Spleen (tissue), 11 donors: ENCODE measurements around the gene MCUB. TPM values are rescaled to one million over a fixed set of nuclear protein-coding genes. Genes with fewer than 3 reads are reported as not detected.

Experiments used
- DNase-seq: peaks from one replicate; pipeline ENCODE4 v3.0.0-alpha.2; 2020
- H3K27ac ChIP-seq, 8 donors: fragments of 200-600 bp; sonication (generic) in 7 of 8; 1 replicate in 4 of 8; 2 replicates in 4 of 8; pipeline versions ENCODE4 v1.5.0 to v1.8.0; 2016 to 2021; ENCODE audit warnings: inconsistent platforms in 4 of 8, mild to moderate bottlenecking in 4 of 8, moderate library complexity in 1 of 8
- H3K27me3 ChIP-seq, 7 donors: fragments of 200-600 bp; sonication (generic) in 6 of 7; replicated peaks in 1 of 7; 1 replicate in 4 of 7; 2 replicates in 3 of 7; pipeline versions ENCODE4 v1.5.0 to v1.8.0; 2016 to 2021; ENCODE audit warnings: inconsistent platforms in 3 of 7, mild to moderate bottlenecking in 1 of 7
- H3K36me3 ChIP-seq, 6 donors: fragments of 200-600 bp; sonication (generic) in 5 of 6; 1 replicate in 4 of 6; 2 replicates in 2 of 6; pipeline versions ENCODE4 v1.5.0 to v1.8.0; 2016 to 2021; ENCODE audit warnings: inconsistent platforms in 2 of 6
- H3K4me1 ChIP-seq, 6 donors: fragments of 200-600 bp; sonication (generic) in 5 of 6; 1 replicate in 3 of 6; 2 replicates in 3 of 6; pipeline versions ENCODE4 v1.5.0 to v1.8.0; 2016 to 2021; ENCODE audit warnings: inconsistent platforms in 3 of 6
- H3K4me3 ChIP-seq, 8 donors: fragments of 200-600 bp; sonication (generic) in 7 of 8; 1 replicate in 4 of 8; 2 replicates in 4 of 8; pipeline versions ENCODE4 v1.5.0 to v1.8.0; 2016 to 2021; ENCODE audit warnings: inconsistent platforms in 4 of 8, mild to moderate bottlenecking in 4 of 8, moderate library complexity in 2 of 8
- H3K9me3 ChIP-seq, 8 donors: fragments of 200-600 bp; sonication (generic) in 7 of 8; 1 replicate in 4 of 8; 2 replicates in 4 of 8; pipeline versions ENCODE4 v1.5.0 to v1.8.0; 2016 to 2021; ENCODE audit warnings: inconsistent platforms in 4 of 8
- POLR2A ChIP-seq, 3 donors: fragments of 450-650 bp; IDR thresholded peaks; one replicate each; pipeline ENCODE4 v1.5.1; 2017; ENCODE audit warnings: antibody characterized with exemption in 3 of 3, mild to moderate bottlenecking in 1 of 3
- POLR2AphosphoS5 ChIP-seq, 3 donors: sonication (generic); formaldehyde crosslinking; IDR thresholded peaks; one replicate each; pipeline ENCODE4 v1.5.1; 2017; ENCODE audit warnings: antibody characterized with exemption in 3 of 3
- WGBS, 5 donors: extraction: QIAGEN DNeasy Blood & Tissue Kit in 3 of 5; methylation state at CpG; one replicate each; pipeline versions ENCODE4 v1.1.5 to v1.1.7; 2013 to 2018; 5-methylcytosine and 5-hydroxymethylcytosine counted together
- intact Hi-C: fragments of 100-400 bp; cut with DNase I; formaldehyde crosslinking; loops from one replicate; pipeline ENCODE4 v1.15.0; 2023; ENCODE audit warnings: low total_unique reads
- polyA plus RNA-seq, 3 donors: library from polyadenylated mRNA; stranded (reverse); fragments of 200-250 nt; gene quantifications; one replicate each; pipeline ENCODE4 v1.2.1, GENCODE V29; 2013
- total RNA-seq, 7 donors: library from RNA; depleted of rRNA in 3 of 7; stranded (reverse); fragments of >200 nt in 3 of 7; fragmentation: NEBNext Ultra II Directional in 4 of 7; extraction: Animal tissue kit (Norgen Biotek cat#: 25700) in 4 of 7; gene quantifications; one replicate each; pipeline versions ENCODE4 v1.1.0 to v1.2.1, GENCODE V29; 2016 to 2021
- TF ChIP-seq, protein P1 (sequence below), 11 experiments: fragments of 200-600 bp in 7 of 11; fragments of 450-650 bp in 4 of 11; sonication (generic) in 4 of 11; IDR thresholded peaks in 8 of 11; conservative IDR thresholded peaks in 3 of 11; 1 replicate in 7 of 11; 2 replicates in 4 of 11; pipeline versions ENCODE4 v1.4.0 to v1.8.0; 2016 to 2021; ENCODE audit warnings: antibody characterized with exemption in 11 of 11, inconsistent platforms in 4 of 11, mild to moderate bottlenecking in 1 of 11
- donor health status: healthy with polysubstance abuse.
- donor health status: DM: no; HTN: no; CAD: no; lungs with moderate emphysema.
- donor health status: DM: no; HTN: no; CAD: no.
- donor health status: Bipolar disorder and iron deficiency.
- donor health status: healthy.
- donor health status: DM: no; HTN: no; CAD: no.
- donor health status: DM: yes; HTN: yes; CAD: no.

The MCUB gene
- total and polyA plus RNA-seq, 10 donors: 17.0 to 65.5 (median 29.1) TPM

DNA sequence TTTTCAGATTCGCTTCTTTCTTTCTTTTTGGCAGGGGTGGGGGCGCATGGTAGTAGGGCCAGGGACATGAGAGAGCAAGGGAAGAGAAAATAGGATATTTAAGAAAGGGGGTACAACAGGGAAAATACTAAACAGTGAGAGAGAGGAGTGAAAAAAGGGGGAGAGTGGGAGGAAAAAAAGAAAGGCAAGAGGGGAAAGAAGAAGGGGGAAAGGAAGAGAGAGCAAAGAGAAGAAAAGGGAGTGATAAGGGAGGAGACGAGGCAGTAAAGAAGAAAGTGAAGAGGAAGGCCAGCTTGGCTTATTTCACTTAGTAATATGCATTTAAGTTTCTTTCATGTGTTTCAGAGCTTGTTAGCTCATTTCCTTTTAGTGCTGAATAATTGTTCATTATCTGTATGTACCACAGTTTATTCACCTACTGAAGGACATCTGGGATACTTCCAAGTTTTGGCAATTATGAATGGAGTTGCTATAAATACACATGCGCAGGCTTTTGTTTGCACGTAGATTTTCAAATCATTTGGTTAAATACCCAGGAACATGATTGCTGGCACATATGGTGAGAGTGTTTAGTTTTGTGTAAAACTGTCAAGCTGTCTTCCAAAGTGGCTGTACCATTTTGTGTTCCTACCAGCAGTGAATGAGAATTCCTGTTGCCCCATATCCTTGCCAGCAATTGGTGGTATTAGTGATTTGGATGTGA lies 105.9 kb downstream of the MCUB start:
- TF ChIP-seq POLR2AphosphoS5 (IDR thresholded peaks at IDR 0.05) (no peak), POLR2A (IDR thresholded peaks at IDR 0.05) (no peak)
- no peak overlapping the region for H3K4me3 ChIP-seq

GRCh38 chr4:109671350-109671749 lies 111.3 kb downstream of the MCUB start:
- no peaks in the 10 kb centered on the region for H3K27me3 ChIP-seq
- no peak overlapping the region for H3K4me3 ChIP-seq
- intact Hi-C loops: no loop called here
- no peak for DNase-seq
- H3K36me3 ChIP-seq: peaks cover 0 to 15% (median 0%) of the 10 kb centered on the region in 6 donors
- TF ChIP-seq, protein P1, sequence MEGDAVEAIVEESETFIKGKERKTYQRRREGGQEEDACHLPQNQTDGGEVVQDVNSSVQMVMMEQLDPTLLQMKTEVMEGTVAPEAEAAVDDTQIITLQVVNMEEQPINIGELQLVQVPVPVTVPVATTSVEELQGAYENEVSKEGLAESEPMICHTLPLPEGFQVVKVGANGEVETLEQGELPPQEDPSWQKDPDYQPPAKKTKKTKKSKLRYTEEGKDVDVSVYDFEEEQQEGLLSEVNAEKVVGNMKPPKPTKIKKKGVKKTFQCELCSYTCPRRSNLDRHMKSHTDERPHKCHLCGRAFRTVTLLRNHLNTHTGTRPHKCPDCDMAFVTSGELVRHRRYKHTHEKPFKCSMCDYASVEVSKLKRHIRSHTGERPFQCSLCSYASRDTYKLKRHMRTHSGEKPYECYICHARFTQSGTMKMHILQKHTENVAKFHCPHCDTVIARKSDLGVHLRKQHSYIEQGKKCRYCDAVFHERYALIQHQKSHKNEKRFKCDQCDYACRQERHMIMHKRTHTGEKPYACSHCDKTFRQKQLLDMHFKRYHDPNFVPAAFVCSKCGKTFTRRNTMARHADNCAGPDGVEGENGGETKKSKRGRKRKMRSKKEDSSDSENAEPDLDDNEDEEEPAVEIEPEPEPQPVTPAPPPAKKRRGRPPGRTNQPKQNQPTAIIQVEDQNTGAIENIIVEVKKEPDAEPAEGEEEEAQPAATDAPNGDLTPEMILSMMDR (IDR thresholded peaks at IDR 0.05 in 8 of 11, conservative IDR thresholded peaks at IDR 0.05 in 3 of 11): no peak
- no peaks in the 10 kb centered on the region for H3K4me1 ChIP-seq
- H3K9me3 ChIP-seq: peaks cover 0 to 15% (median 10%) of the 10 kb centered on the region in 8 donors
- no peak overlapping the region for H3K27ac ChIP-seq

More for the DNA sequence above, 105.9 kb downstream of the MCUB start:
- Histone ChIP-seq H3K9me3 (peaks cover 0 to 7% (median 3%) of the 10 kb centered on the region in 8 donors), H3K4me1 (no peaks in the 10 kb centered on the region), H3K27me3 (no peaks in the 10 kb centered on the region), H3K36me3 (peaks cover 0 to 30% (median 8%) of the 10 kb centered on the region in 6 donors), H3K27ac (peak overlapping the region in 2 of 8 donors; percentile 8 to 30)
- intact Hi-C loops: no loop called here
- DNase-seq: no peak
- 71 to 96% (median 83%) methylated on average over 5 of the region's 5 CpGs for WGBS, 5 donors

GRCh38 chr4:109672169-109672930 lies 112.3 kb downstream of the MCUB start:
- Histone ChIP-seq H3K36me3 (peaks cover 0 to 15% (median 0%) of the 10 kb centered on the region in 6 donors), H3K4me3 (no peak overlapping the region), H3K9me3 (peaks cover 0 to 15% (median 10%) of the 10 kb centered on the region in 8 donors), H3K27ac (no peak overlapping the region), H3K27me3 (no peaks in the 10 kb centered on the region), H3K4me1 (no peaks in the 10 kb centered on the region)
- no peak for DNase-seq
- intact Hi-C loops: no loop called here
- TF ChIP-seq, protein P1 (IDR thresholded peaks at IDR 0.05 in 8 of 11, conservative IDR thresholded peaks at IDR 0.05 in 3 of 11): no peak
- TF ChIP-seq POLR2AphosphoS5 (IDR thresholded peaks at IDR 0.05) (no peak), POLR2A (IDR thresholded peaks at IDR 0.05) (no peak)

GRCh38 chr4:109673303-109673702 lies 113.3 kb downstream of the MCUB start:
- Histone ChIP-seq H3K36me3 (peaks cover 0 to 15% (median 0%) of the 10 kb centered on the region in 6 donors), H3K4me1 (no peaks in the 10 kb centered on the region), H3K27ac (no peak overlapping the region), H3K9me3 (peaks cover 0 to 17% (median 10%) of the 10 kb centered on the region in 8 donors), H3K27me3 (no peaks in the 10 kb centered on the region), H3K4me3 (no peak overlapping the region)
- TF ChIP-seq POLR2A (IDR thresholded peaks at IDR 0.05): no peak
- no peak for TF ChIP-seq POLR2AphosphoS5 (IDR thresholded peaks at IDR 0.05)
- DNase-seq: no peak
- 97 to 100% (median 100%) methylated on average over 1 of the region's 1 CpG for WGBS, 5 donors
- intact Hi-C loops: no loop called here

- no peak overlapping the region for H3K4me3 ChIP-seq
- H3K36me3 ChIP-seq: peaks cover 0 to 15% (median 0%) of the 10 kb centered on the region in 6 donors
- 67 to 77% (median 74%) methylated on average over 3 of the region's 3 CpGs for WGBS, 5 donors
- no peak for DNase-seq
- no peaks in the 10 kb centered on the region for H3K27me3 ChIP-seq
- H3K4me1 ChIP-seq: no peaks in the 10 kb centered on the region
- no peak overlapping the region for H3K27ac ChIP-seq
- H3K9me3 ChIP-seq: peaks cover 0 to 25% (median 10%) of the 10 kb centered on the region in 8 donors
- intact Hi-C loops: no loop called here
- no peak for TF ChIP-seq POLR2AphosphoS5 (IDR thresholded peaks at IDR 0.05)
- TF ChIP-seq, protein P1 (IDR thresholded peaks at IDR 0.05 in 8 of 11, conservative IDR thresholded peaks at IDR 0.05 in 3 of 11): no peak
These were observed 115.1 kb downstream of the MCUB start for GRCh38 chr4:109675181-109675580.
